GM21737 (cell line): Measurements from ENCODE around the gene TJP1.
"Not testable (repeated sequence)": the region's sequence is repeated elsewhere in the genome, so short reads cannot be mapped to it uniquely, and the experiment has no call there.

ENCODE experiments used
- ATAC-seq: cut with Tn5 transposase; IDR thresholded peaks from one replicate; pipeline ENCODE4 v1.9.1; 2021; ENCODE audit warnings: mild to moderate bottlenecking, moderate library complexity; ENCODE audit not compliant: unreplicated experiment

The TJP1 gene

DNA sequence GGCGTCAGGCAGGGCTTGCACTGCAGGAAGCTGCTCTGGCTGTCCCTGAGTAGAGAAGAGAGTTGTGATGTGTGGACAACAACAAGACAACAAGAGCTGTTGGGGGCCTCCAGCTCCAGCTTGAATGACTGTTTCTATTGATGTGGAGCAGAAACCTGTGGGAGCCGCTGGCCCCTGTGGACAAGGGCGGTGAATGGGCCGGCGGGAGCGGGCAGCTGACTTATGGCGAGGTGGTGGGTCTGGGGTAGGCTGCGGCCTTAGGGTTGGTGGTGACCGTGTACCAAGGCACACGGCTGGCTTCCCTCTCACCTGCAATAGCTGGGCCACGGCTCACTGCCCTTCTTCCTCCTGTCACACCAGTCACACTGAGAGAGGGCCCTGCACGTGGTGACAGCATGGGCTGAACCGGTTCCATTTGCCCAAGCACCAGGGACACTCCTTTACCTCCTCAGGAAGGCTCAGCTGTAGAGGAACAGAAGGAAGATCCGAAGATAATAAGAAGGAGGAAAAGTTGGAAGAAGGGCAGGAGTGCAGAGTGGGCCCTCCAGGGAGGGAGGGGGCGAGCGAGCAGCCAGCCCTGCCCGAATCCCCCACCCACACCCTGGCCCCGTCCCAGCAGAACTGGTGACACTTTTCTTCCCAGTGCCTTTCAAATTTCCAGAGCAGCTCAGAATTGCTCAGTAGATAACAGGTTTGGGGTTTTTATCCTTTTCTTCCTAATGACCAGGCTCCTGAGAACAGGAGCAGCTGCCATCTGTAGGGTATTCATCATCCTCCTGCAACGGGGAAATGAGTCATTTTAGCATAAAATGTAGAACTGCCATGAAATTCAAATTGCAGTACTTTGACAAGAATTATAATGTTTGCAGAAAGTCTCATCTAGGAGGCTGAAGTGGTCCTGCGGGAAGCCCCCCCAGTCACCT lies 136.9 kb downstream of the TJP1 start:
- ATAC-seq = no peak

DNA sequence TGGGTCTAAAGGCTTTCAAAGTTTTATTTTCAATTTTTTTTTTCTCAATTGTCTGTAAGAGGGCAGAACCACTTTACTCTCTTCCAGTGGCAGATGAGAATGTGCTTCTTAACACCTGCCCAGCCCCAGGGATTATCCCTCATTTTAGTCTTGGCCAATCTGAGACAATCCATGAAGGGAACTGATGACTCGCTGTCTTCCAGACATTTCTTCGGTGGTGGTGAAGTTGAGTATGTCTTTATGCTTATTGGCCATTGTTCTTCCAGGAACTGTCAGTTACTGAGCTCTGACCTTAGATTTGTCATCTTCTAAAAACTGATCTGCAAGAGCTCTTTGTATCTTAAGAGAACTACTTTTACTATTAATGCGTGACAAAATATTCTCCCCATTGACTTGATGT lies 139.5 kb downstream of the TJP1 start:
- no peak for ATAC-seq

- no peak for ATAC-seq
These were observed 139.9 kb downstream of the TJP1 start for GRCh38 chr15:29682361-29682760.

DNA sequence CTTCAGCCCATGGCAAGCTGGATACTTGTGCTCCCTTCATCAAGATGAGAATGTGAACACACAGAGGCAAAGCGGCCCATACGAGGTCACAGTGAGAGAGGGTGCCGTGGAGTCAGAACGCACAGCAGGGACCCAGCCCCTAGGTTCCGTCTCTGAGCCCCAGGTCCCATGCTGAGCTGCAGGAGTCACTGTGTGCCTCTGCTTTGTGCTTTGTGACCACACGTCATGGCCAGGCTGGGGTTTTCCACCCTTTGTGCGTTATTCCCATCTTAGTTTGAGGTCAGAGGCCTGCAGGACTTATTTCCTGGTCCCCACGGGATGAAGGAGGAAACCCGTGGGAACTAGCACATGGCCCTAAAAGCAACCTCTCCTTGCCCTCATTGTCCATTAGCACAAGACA lies 140.3 kb downstream of the TJP1 start:
- no peak for ATAC-seq

DNA sequence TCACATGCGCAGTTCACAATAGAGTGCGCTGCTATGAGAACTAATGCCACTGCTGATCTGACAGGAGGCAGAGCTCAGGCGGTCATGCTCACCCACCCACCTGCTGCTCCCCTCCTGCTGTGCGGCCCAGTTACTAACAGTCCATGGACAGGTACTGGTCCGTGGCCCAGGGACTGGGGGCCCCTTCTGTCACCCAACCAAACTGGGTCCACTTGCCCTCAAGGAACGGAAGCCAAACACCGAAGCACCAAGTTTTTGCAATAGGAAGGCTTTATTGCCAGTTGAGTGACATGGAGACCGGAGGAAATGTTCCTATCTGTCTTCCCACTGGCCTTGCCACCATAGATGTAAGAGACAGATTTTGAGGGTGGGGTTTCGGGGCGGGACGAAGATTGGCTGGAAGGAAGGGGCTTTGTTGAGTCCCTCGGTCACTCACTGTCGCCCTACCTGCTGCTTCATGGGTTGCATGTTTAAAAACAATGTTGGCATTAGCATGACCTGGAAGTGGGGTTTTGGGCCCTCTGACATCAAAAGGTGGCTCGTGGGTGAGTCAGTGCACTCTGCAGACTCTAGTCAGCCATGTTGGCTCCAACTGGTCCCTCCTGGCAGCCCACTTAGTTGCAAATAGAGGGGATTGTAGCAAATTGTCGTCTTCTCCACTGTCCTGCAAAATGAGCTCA lies 141.0 kb downstream of the TJP1 start:
- ATAC-seq = no peak

GRCh38 chr15:29680465-29681165 lies 141.7 kb downstream of the TJP1 start:
- no peak for ATAC-seq

- ATAC-seq = no peak
These were observed 143.7 kb downstream of the TJP1 start for GRCh38 chr15:29678504-29679034.

GRCh38 chr15:29677871-29678461 lies 144.3 kb downstream of the TJP1 start:
- no peak for ATAC-seq

- ATAC-seq = no peak
These were observed 144.8 kb downstream of the TJP1 start for GRCh38 chr15:29677455-29677854.

GRCh38 chr15:29676961-29677402 lies 145.3 kb downstream of the TJP1 start:
- ATAC-seq = no peak

DNA sequence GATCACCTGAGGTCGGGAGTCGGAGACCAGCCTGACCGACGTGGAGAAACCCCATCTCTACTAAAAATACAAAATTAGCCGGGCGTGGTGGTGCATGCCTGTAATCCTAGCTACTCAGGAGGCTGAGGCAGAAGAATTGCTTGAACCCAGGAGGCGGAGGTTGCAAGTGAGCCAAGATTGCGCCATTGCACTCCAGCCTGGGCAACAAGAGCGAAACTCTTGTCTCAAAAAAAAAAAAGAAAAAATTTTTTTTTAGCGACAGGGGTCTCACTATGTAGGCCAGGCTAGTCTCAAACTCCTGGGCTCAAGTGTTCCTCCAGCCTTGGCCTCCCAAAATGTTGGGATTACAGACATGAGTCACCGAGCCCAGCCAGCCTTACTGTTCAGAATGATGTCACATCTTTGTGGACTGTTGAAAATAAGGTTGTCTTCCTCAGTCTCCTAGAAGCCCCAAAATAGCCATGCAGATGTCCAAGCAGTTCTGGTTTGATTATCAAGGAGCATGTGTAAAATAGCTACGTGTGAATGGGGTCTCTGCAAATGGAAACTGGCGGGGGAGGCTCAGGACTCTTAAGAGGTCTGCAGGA lies 145.8 kb downstream of the TJP1 start:
- not testable (repeated sequence) for ATAC-seq

- no peak for ATAC-seq
These were observed 146.4 kb downstream of the TJP1 start for GRCh38 chr15:29675791-29676301.

DNA sequence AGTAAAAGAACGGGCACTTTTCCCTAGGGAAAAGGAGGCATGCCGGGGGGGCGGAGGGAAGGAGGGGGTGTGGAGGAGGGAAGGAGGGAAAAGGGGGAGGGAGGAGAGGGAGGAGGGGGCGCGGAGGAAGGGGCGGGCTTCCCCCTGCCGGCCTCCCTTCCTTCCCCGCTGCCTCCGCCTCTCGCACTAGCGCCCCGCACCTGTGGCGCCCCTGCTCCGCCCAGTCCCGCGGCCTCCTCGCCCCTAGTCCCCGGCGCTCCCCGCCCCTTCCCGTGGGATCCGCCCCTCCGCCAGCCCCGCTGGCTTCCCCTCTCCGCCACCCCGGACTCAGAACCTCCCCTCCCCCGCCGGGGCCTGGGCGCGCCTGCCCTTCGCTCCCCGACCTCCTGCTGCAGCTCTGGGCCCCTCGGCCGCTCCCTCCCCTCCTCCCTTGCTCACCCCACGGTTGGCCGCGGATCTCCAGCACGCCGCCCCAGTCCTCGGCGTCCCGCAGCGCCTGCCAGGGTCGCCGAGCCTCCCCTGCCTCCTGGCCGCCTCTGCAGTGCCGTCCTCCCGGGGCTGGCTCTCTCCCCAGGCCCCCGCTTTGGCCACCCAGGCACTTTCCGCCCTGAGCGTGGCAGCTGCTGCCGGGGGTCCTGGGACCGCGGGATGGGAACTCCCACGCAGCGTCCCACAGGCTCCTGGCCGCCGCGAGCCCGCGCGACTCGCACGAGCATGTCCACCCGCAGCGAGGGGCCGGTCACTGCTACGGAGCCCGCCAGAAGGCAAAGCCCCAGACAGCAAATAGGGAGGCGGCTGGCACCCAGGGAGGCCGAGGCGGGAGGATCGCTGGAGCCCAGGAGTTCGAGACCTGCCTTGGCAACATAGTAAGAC lies 147.4 kb downstream of the TJP1 start:
- ATAC-seq = no peak

- ATAC-seq = no peak
These were observed 149.1 kb downstream of the TJP1 start for GRCh38 chr15:29672923-29673809.

GRCh38 chr15:29672446-29672845 lies 149.8 kb downstream of the TJP1 start:
- ATAC-seq = no peak

DNA sequence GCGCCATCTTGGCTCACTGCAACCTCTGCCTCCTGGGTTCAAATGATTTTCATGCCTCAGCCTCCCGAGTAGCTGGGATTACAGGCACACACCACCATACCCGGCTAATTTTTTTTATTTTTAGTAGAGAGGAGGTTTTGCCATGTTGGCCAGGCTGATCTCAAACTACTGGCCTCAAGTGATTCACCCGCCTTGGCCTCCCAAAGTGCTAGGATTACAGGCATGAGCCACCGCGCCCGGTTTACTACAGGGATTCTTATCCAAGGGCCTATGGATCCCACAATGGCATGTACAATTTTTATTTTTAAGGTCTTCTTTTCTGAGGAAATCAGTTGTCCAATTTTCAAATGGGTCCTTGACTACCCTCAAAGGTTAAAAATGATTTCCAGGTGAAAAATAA lies 150.2 kb downstream of the TJP1 start:
- ATAC-seq = not testable (repeated sequence)

GRCh38 chr15:29670998-29671981 lies 151.0 kb downstream of the TJP1 start:
- ATAC-seq = no peak
